Endothelial cell of umbilical vein (primary cell): ENCODE data around the gene CLIC4. TPM values are rescaled to one million over a fixed set of nuclear protein-coding genes. Genes with fewer than 3 reads are reported as not detected.

ENCODE experiments used
- BruUV-seq: library from RNA; stranded (reverse); fragments of 400-500 nt; replicated peaks from 2 replicates; lab custom pipeline; 2021; lab: Mats Ljungman, UMichigan
- CTCF ChIA-PET: fragments of 300-600, 350-600 bp; sonication (Branson Sonifier 250); formaldehyde crosslinking; loops from one replicate; lab custom pipeline; 2021; ENCODE audit warnings: antibody characterized with exemption, inconsistent platforms; lab: Charles Lee
- POLR2A ChIA-PET: fragments of 300-600, 350-600 bp; sonication (Branson Sonifier 250); formaldehyde crosslinking; loops from one replicate; lab custom pipeline; 2021; ENCODE audit warnings: antibody characterized with exemption, inconsistent platforms; lab: Charles Lee
- DNase-seq: peaks from one replicate; pipeline ENCODE4 v3.0.0-alpha.2; 2011; ENCODE audit warnings: low read depth, low spot score
- FAIRE-seq: peaks from 2 replicates; lab custom pipeline; 2011; peaks lifted over from hg19 to GRCh38; lab: Jason Lieb, UNC
- H2AFZ ChIP-seq: 2 replicates; pipeline ENCODE4 v1.6.0; 2012; ENCODE audit warnings: low read depth, low read length, control low read depth, inconsistent platforms
- H3K27ac ChIP-seq: 2 replicates; pipeline ENCODE4 v1.5.1; 2011; ENCODE audit warnings: low read depth, mild to moderate bottlenecking, control low read depth, low read length, moderate library complexity; ENCODE audit not compliant: insufficient read depth
- H3K27me3 ChIP-seq, 2 experiments: 2 replicates each; pipeline versions ENCODE4 v1.6.0 to v1.6.1; 2011; ENCODE audit warnings: low read length in 2 of 2, mixed read lengths in 1 of 2; ENCODE audit not compliant: control insufficient read depth in 2 of 2, insufficient read depth in 2 of 2
- H3K36me3 ChIP-seq, 2 experiments: 2 replicates in 1 of 2; 3 replicates in 1 of 2; pipeline ENCODE4 v1.5.1; 2011; ENCODE audit warnings: low read length in 2 of 2, mild to moderate bottlenecking in 1 of 2, moderate library complexity in 1 of 2; ENCODE audit not compliant: control insufficient read depth in 2 of 2, insufficient read depth in 2 of 2; ENCODE audit errors: extremely low read depth in 1 of 2
- H3K4me1 ChIP-seq: 3 replicates; pipeline ENCODE4 v1.5.1; 2011; ENCODE audit warnings: mild to moderate bottlenecking, low read length; ENCODE audit not compliant: control insufficient read depth, insufficient read depth; ENCODE audit errors: extremely low read depth
- H3K4me2 ChIP-seq: 2 replicates; pipeline ENCODE4 v1.6.1; 2011; ENCODE audit warnings: low read length, control low read depth, mixed read lengths; ENCODE audit not compliant: insufficient read depth
- H3K4me3 ChIP-seq, 3 experiments: fragments of 200-600 bp in 1 of 3; sonication (generic), shearing (Covaris generic) in 1 of 3; replicated peaks in 1 of 3; 2 replicates each; pipeline ENCODE4 v1.5.1; 2011 to 2016; ENCODE audit warnings: control low read depth in 3 of 3, low read length in 3 of 3, mild to moderate bottlenecking in 2 of 3, inconsistent platforms in 1 of 3, low read depth in 1 of 3, moderate library complexity in 1 of 3; ENCODE audit not compliant: insufficient read depth in 1 of 3
- H3K79me2 ChIP-seq: 2 replicates; pipeline ENCODE4 v1.6.0; 2012; ENCODE audit warnings: low read length, inconsistent platforms; ENCODE audit not compliant: control insufficient read depth, insufficient read depth
- H3K9ac ChIP-seq: replicated peaks from 2 replicates; pipeline ENCODE3; 2011; ENCODE audit warnings: low read length, control low read depth; ENCODE audit not compliant: insufficient read depth; ENCODE audit errors: extremely low read depth
- H3K9me1 ChIP-seq: replicated peaks from 3 replicates; pipeline ENCODE4 v1.6.0; 2011; ENCODE audit warnings: mild to moderate bottlenecking, low read length; ENCODE audit not compliant: control insufficient read depth, insufficient read depth; ENCODE audit errors: extremely low read depth
- H3K9me3 ChIP-seq: replicated peaks from 2 replicates; pipeline ENCODE4 v1.5.1; 2012; ENCODE audit warnings: low read length, inconsistent platforms; ENCODE audit not compliant: control insufficient read depth, insufficient read depth
- H4K20me1 ChIP-seq: replicated peaks from 2 replicates; pipeline ENCODE3; 2011; ENCODE audit warnings: mild to moderate bottlenecking, low read length; ENCODE audit not compliant: control insufficient read depth, insufficient read depth; ENCODE audit errors: extremely low read depth
- CTCF ChIP-seq, 2 donors: IDR thresholded peaks; 1 replicate in 1 of 2; 2 replicates in 1 of 2; pipeline ENCODE4 v1.5.1; 2011; ENCODE audit warnings: low read length in 2 of 2, mild to moderate bottlenecking in 2 of 2, moderate library complexity in 2 of 2, control low read depth in 1 of 2, inconsistent platforms in 1 of 2, low read depth in 1 of 2; ENCODE audit not compliant: insufficient read depth in 1 of 2; ENCODE audit errors: extremely low read depth in 1 of 2
- EZH2 ChIP-seq: IDR thresholded peaks from 2 replicates; pipeline ENCODE4 v1.6.1; 2012; ENCODE audit warnings: borderline replicate concordance, low read depth, mild to moderate bottlenecking, moderate library complexity, low read length, inconsistent platforms; ENCODE audit not compliant: severe bottlenecking
- FOS ChIP-seq: IDR thresholded peaks from 2 replicates; pipeline ENCODE4 v1.6.1; 2011; ENCODE audit warnings: mild to moderate bottlenecking, low read length, moderate library complexity, borderline replicate concordance; ENCODE audit not compliant: insufficient read depth
- GATA2 ChIP-seq: IDR thresholded peaks from 2 replicates; pipeline ENCODE4 v1.7.0; 2011; ENCODE audit warnings: low read depth, mild to moderate bottlenecking, moderate library complexity, mixed read lengths, low read length; ENCODE audit not compliant: insufficient read length, insufficient read depth
- JUN ChIP-seq: IDR thresholded peaks from 2 replicates; pipeline ENCODE4 v1.6.1; 2011; ENCODE audit warnings: borderline replicate concordance, low read depth; ENCODE audit not compliant: insufficient read length, insufficient read depth
- MAX ChIP-seq: IDR thresholded peaks from 2 replicates; pipeline ENCODE4 v1.6.1; 2011; ENCODE audit not compliant: insufficient read depth, insufficient read length
- MYC ChIP-seq: IDR thresholded peaks from one replicate; pipeline ENCODE4 v1.6.1; 2011; ENCODE audit warnings: mild to moderate bottlenecking, low read depth, low read length
- POLR2A ChIP-seq: IDR thresholded peaks from 2 replicates; pipeline ENCODE4 v1.6.1; 2012; ENCODE audit warnings: low read depth, mild to moderate bottlenecking, control low read depth, low read length
- POLR2AphosphoS5 ChIP-seq: IDR thresholded peaks from 2 replicates; pipeline ENCODE4 v1.6.1; 2012; ENCODE audit warnings: low read depth, mild to moderate bottlenecking, control low read depth, low read length, moderate library complexity; ENCODE audit not compliant: insufficient read depth
- dilution Hi-C: fragments of 300-500 bp; cut with MboI; formaldehyde crosslinking; loops from one replicate; pipeline ENCODE4 v1.15.0; 2019; ENCODE audit warnings: low sequenced_read_pairs; ENCODE audit not compliant: extremely low pct_ligation_motif_present
- intact Hi-C: fragments of 100-400 bp; cut with micrococcal nuclease; formaldehyde crosslinking; loops from one replicate; pipeline ENCODE4 v1.10.0; 2022
- polyA plus RNA-seq, 4 experiments: library from polyadenylated mRNA; depleted of rRNA in 3 of 4; stranded (reverse) in 3 of 4; unstranded in 1 of 4; fragments of >200 nt; gene quantifications; 2 replicates each; pipeline versions ENCODE4 v1.2.1 to v1.2.3, GENCODE V29; 2011 to 2012; ENCODE audit warnings: missing spikeins in 1 of 4
- total RNA-seq: library from RNA; stranded (reverse); gene quantifications from 2 replicates; pipeline ENCODE4 v1.2.3, GENCODE V29; 2021

CLIC4 gene
- total and polyA plus RNA-seq, 2 donors (not counting 3 experiments of a cell fraction or from before 2014, with no cell fraction given), result 97.5 to 330 TPM

GRCh38 chr1:24868016-24868875 lies 123.0 kb downstream of the CLIC4 start:
- Histone ChIP-seq H3K9ac (no peak overlapping the region), H3K4me3 (no peak overlapping the region), H3K79me2 (no peaks in the 10 kb centered on the region), H3K27me3 (peaks cover 0 to 13% of the 10 kb centered on the region in 2 experiments), H4K20me1 (no peaks in the 10 kb centered on the region), H3K4me1 (peaks cover 5% of the 10 kb centered on the region), H3K27ac (no peak overlapping the region), H3K9me3 (no peaks in the 10 kb centered on the region), H3K9me1 (no peaks in the 10 kb centered on the region), H2AFZ (no peak overlapping the region), H3K4me2 (no peak overlapping the region), H3K36me3 (no peaks in the 10 kb centered on the region)
- intact Hi-C loops, result no loop called here
- no TSS peak for BruUV-seq
- DNase-seq, result no peak
- dilution Hi-C loops, result no loop called here
- ChIA-PET POLR2A (no interaction called here), CTCF (interaction anchor here (1.1 to 2.1 kb wide), 2 partner anchors 30 to 32 kb away, joined by 3 to 6 read pairs; no protein-coding TSS in a partner anchor)
- no peak for FAIRE-seq
- no peak for TF ChIP-seq GATA2
- TF ChIP-seq MAX, result no peak
- no peak for TF ChIP-seq FOS

- Histone ChIP-seq H3K4me1 (no peaks in the 10 kb centered on the region), H3K36me3 (no peaks in the 10 kb centered on the region), H3K9ac (no peak overlapping the region), H4K20me1 (no peaks in the 10 kb centered on the region), H3K27ac (no peak overlapping the region), H3K27me3 (peaks cover 7 to 21% of the 10 kb centered on the region in 2 experiments), H3K4me2 (no peak overlapping the region), H3K4me3 (no peak overlapping the region), H3K9me3 (no peaks in the 10 kb centered on the region), H2AFZ (no peak overlapping the region), H3K79me2 (no peaks in the 10 kb centered on the region), H3K9me1 (no peaks in the 10 kb centered on the region)
- intact Hi-C loops, result no loop called here
- no TSS peak for BruUV-seq
- FAIRE-seq (no peak), DNase-seq (no peak)
- ChIA-PET CTCF (no interaction called here), POLR2A (no interaction called here)
- no peak for TF ChIP-seq POLR2A
- TF ChIP-seq FOS, result no peak
- TF ChIP-seq CTCF (IDR thresholded peaks at IDR 0.05; ENCODE audit: extremely low read depth in 1 of 2, insufficient read depth in 1 of 2, low read depth in 1 of 2, low read length in 2 of 2), result no peak
- TF ChIP-seq JUN, result no peak
- TF ChIP-seq EZH2, result no peak
- no peak for TF ChIP-seq MAX
- no peak for TF ChIP-seq POLR2AphosphoS5
- no peak for TF ChIP-seq MYC
- TF ChIP-seq GATA2, result no peak
- dilution Hi-C loops, result no loop called here
These were observed 125.4 kb downstream of the CLIC4 start for GRCh38 chr1:24870551-24871195.
